CD4-positive, alpha-beta memory T cell (primary cell): ENCODE data around the gene OR5D14. TPM values are rescaled to one million over a fixed set of nuclear protein-coding genes. Genes with fewer than 3 reads are reported as not detected.

ENCODE experiments used
- CTCF ChIA-PET: fragments of 350-600 bp; sonication (Branson Sonifier 250); formaldehyde crosslinking; loops from one replicate; lab custom pipeline; 2021; ENCODE audit warnings: inconsistent platforms; ENCODE audit not compliant: partially characterized antibody; lab: Charles Lee
- POLR2A ChIA-PET: fragments of 350-600 bp; sonication (Branson Sonifier 250); formaldehyde crosslinking; loops from one replicate; lab custom pipeline; 2021; ENCODE audit not compliant: partially characterized antibody; lab: Charles Lee
- DNase-seq, 5 donors: peaks; one replicate each; pipeline versions ENCODE4 v3.0.0 to v3.0.0-alpha.2; 2020 to 2022; ENCODE audit warnings: mixed read lengths in 1 of 5
- H3K27ac ChIP-seq: one replicate; pipeline ENCODE4 v1.7.0; 2013; ENCODE audit warnings: low read depth, low read length
- H3K27me3 ChIP-seq: 2 replicates; pipeline ENCODE4 v1.7.0; 2013; ENCODE audit warnings: mild to moderate bottlenecking, low read length, moderate library complexity; ENCODE audit not compliant: insufficient read depth
- H3K36me3 ChIP-seq: 2 replicates; pipeline ENCODE4 v1.7.0; 2013; ENCODE audit warnings: mild to moderate bottlenecking, low read length, moderate library complexity; ENCODE audit not compliant: insufficient read depth
- H3K4me1 ChIP-seq: 2 replicates; pipeline ENCODE4 v1.7.0; 2013; ENCODE audit warnings: mild to moderate bottlenecking, low read length, moderate library complexity; ENCODE audit not compliant: insufficient read depth
- H3K4me3 ChIP-seq, 2 donors: one replicate each; pipeline ENCODE4 v1.7.0; 2013; ENCODE audit warnings: low read length in 2 of 2, mild to moderate bottlenecking in 1 of 2
- H3K9me3 ChIP-seq, 2 donors: one replicate each; pipeline ENCODE4 v1.7.0; 2013; ENCODE audit warnings: low read length in 2 of 2, control low read depth in 1 of 2; ENCODE audit not compliant: control insufficient read depth in 1 of 2
- H3K27ac Mint-ChIP-seq, 7 donors: one replicate each; pipeline ENCODE4 v1.8.0; 2020 to 2021; ENCODE audit warnings: mixed read lengths in 7 of 7, mild to moderate bottlenecking in 6 of 7, inconsistent platforms in 3 of 7, moderate library complexity in 3 of 7
- H3K27me3 Mint-ChIP-seq, 2 donors: one replicate each; pipeline ENCODE4 v1.8.0; 2020 to 2021; ENCODE audit warnings: mixed read lengths in 2 of 2
- H3K36me3 Mint-ChIP-seq, 2 donors: one replicate each; pipeline ENCODE4 v1.8.0; 2020 to 2021; ENCODE audit warnings: mixed read lengths in 2 of 2, inconsistent platforms in 1 of 2, mild to moderate bottlenecking in 1 of 2
- H3K4me1 Mint-ChIP-seq, 4 donors: one replicate each; pipeline ENCODE4 v1.8.0; 2020 to 2021; ENCODE audit warnings: mixed read lengths in 4 of 4, mild to moderate bottlenecking in 1 of 4
- H3K4me3 Mint-ChIP-seq, 8 donors: one replicate each; pipeline ENCODE4 v1.8.0; 2020 to 2021; ENCODE audit warnings: mixed read lengths in 8 of 8, mild to moderate bottlenecking in 7 of 8, moderate library complexity in 6 of 8, inconsistent platforms in 3 of 8
- H3K9me3 Mint-ChIP-seq, 8 donors: one replicate each; pipeline ENCODE4 v1.8.0; 2020 to 2021; ENCODE audit warnings: mixed read lengths in 8 of 8, mild to moderate bottlenecking in 5 of 8, inconsistent platforms in 3 of 8, moderate library complexity in 1 of 8
- intact Hi-C: fragments of 100-400 bp; cut with micrococcal nuclease; formaldehyde crosslinking; loops from one replicate; pipeline ENCODE4 v1.15.1; 2023
- polyA plus RNA-seq, 2 donors: library from polyadenylated mRNA; unstranded; fragments of 300-500 nt; fragmentation: Illumina TruSeq; gene quantifications; one replicate each; pipeline ENCODE4 v1.2.3, GENCODE V29; 2021
- total RNA-seq, 2 experiments: library from RNA; stranded (reverse); gene quantifications; one replicate each; pipeline ENCODE4 v1.2.3, GENCODE V29; 2021

OR5D14 gene
- total and polyA plus RNA-seq, 4 experiments from 2014 or later = not detected

- H3K27me3 ChIP-seq = no peaks in the 10 kb centered on the region
- no peaks in the 10 kb centered on the region for H3K4me1 Mint-ChIP-seq
- no peaks in the 10 kb centered on the region for H3K4me1 ChIP-seq
- H3K9me3 ChIP-seq = no peaks in the 10 kb centered on the region
- DNase-seq = no peak
- no peak within 1 kb of the TSS for H3K27ac ChIP-seq
- POLR2A ChIA-PET = no interaction called here
- H3K36me3 Mint-ChIP-seq = no peaks in the 10 kb centered on the region
- intact Hi-C loops = no loop called here
- no peak within 1 kb of the TSS for H3K27ac Mint-ChIP-seq
- CTCF ChIA-PET = no interaction called here
- H3K4me3 ChIP-seq = no peak within 1 kb of the TSS
- no peak within 1 kb of the TSS for H3K4me3 Mint-ChIP-seq
- no peaks in the 10 kb centered on the region for H3K36me3 ChIP-seq
- H3K27me3 Mint-ChIP-seq = no peaks in the 10 kb centered on the region
- peaks cover 2 to 22% (median 7%) of the 10 kb centered on the region in 8 donors for H3K9me3 Mint-ChIP-seq
Observed at GRCh38 chr11:55826919-55827318, 31.6 kb downstream of the OR5D14 start, which contains the start of gene OR5L2. TSS of gene OR5L2 (plus strand) at chr11:55827219. CDS start at chr11:55827219, 0 bp downstream.

- no peaks in the 10 kb centered on the region for H3K9me3 ChIP-seq
- Mint-ChIP-seq H3K36me3 (no peaks in the 10 kb centered on the region), H3K9me3 (peaks cover 2 to 26% (median 18%) of the 10 kb centered on the region in 8 donors), H3K4me1 (no peaks in the 10 kb centered on the region), H3K27ac (peak within 1 kb of the TSS in 1 of 7 donors; percentile 22), H3K4me3 (no peak within 1 kb of the TSS), H3K27me3 (no peaks in the 10 kb centered on the region)
- no peak within 1 kb of the TSS for H3K4me3 ChIP-seq
- H3K4me1 ChIP-seq = no peaks in the 10 kb centered on the region
- H3K27ac ChIP-seq = no peak within 1 kb of the TSS
- no peak for DNase-seq
- H3K27me3 ChIP-seq = no peaks in the 10 kb centered on the region
- intact Hi-C loops = no loop called here
- H3K36me3 ChIP-seq = no peaks in the 10 kb centered on the region
- POLR2A ChIA-PET = no interaction called here
- CTCF ChIA-PET = no interaction called here
Observed at GRCh38 chr11:55838452-55838851, 43.1 kb downstream of the OR5D14 start, which contains the start of gene OR5D16. TSS of gene OR5D16 (plus strand) at chr11:55838752. CDS start at chr11:55838752, 0 bp downstream.

Other genes starting within 250 kb of the OR5D14 start
- gene OR4C15, start 241.1 kb upstream of the OR5D14 start, total RNA-seq = not detected
- gene OR4C15, start 241.1 kb upstream of the OR5D14 start, polyA plus RNA-seq = not detected
- not detected for gene OR4C16, start 223.4 kb upstream of the OR5D14 start, total RNA-seq
- not detected for gene OR4C16, start 223.4 kb upstream of the OR5D14 start, polyA plus RNA-seq
- not detected for gene OR4C11, start 187.9 kb upstream of the OR5D14 start, total RNA-seq
- not detected for gene OR4C11, start 187.9 kb upstream of the OR5D14 start, polyA plus RNA-seq
- not detected for gene OR4P4, start 160.4 kb upstream of the OR5D14 start, total RNA-seq
- not detected for gene OR4P4, start 160.4 kb upstream of the OR5D14 start, polyA plus RNA-seq
- gene OR4S2, start 147.2 kb upstream of the OR5D14 start, total RNA-seq = not detected
- not detected for gene OR4S2, start 147.2 kb upstream of the OR5D14 start, polyA plus RNA-seq
- gene OR4C6, start 133.4 kb upstream of the OR5D14 start, total RNA-seq = not detected
- gene OR4C6, start 133.4 kb upstream of the OR5D14 start, polyA plus RNA-seq = not detected
- gene OR5D13, start 22.1 kb upstream of the OR5D14 start, total RNA-seq = not detected
- gene OR5D13, start 22.1 kb upstream of the OR5D14 start, polyA plus RNA-seq = not detected
- not detected for gene OR5L1, start 15.8 kb downstream of the OR5D14 start, total RNA-seq
- gene OR5L1, start 15.8 kb downstream of the OR5D14 start, polyA plus RNA-seq = not detected
- gene OR5D18, start 24.1 kb downstream of the OR5D14 start, total RNA-seq = not detected
- not detected for gene OR5D18, start 24.1 kb downstream of the OR5D14 start, polyA plus RNA-seq
- not detected for gene OR5L2, start 31.7 kb downstream of the OR5D14 start, total RNA-seq
- not detected for gene OR5L2, start 31.7 kb downstream of the OR5D14 start, polyA plus RNA-seq
- not detected for gene OR5D16, start 43.2 kb downstream of the OR5D14 start, total RNA-seq
- not detected for gene OR5D16, start 43.2 kb downstream of the OR5D14 start, polyA plus RNA-seq
- gene TRIM51, start 87.7 kb downstream of the OR5D14 start, total RNA-seq = not detected
- not detected for gene TRIM51, start 87.7 kb downstream of the OR5D14 start, polyA plus RNA-seq
- gene OR5W2, start 119.0 kb downstream of the OR5D14 start, total RNA-seq = not detected
- not detected for gene OR5W2, start 119.0 kb downstream of the OR5D14 start, polyA plus RNA-seq
- gene OR5I1, start 140.8 kb downstream of the OR5D14 start, total RNA-seq = not detected
- gene OR5I1, start 140.8 kb downstream of the OR5D14 start, polyA plus RNA-seq = not detected
- gene OR10AG1, start 174.4 kb downstream of the OR5D14 start, total RNA-seq = not detected
- gene OR10AG1, start 174.4 kb downstream of the OR5D14 start, polyA plus RNA-seq = not detected
- gene OR5F1, start 199.1 kb downstream of the OR5D14 start, total RNA-seq = not detected
- not detected for gene OR5F1, start 199.1 kb downstream of the OR5D14 start, polyA plus RNA-seq
- not detected for gene OR5AS1, start 232.1 kb downstream of the OR5D14 start, total RNA-seq
- not detected for gene OR5AS1, start 232.1 kb downstream of the OR5D14 start, polyA plus RNA-seq